T-helper 2 cell treated with Interferon-gamma antibody and Interleukin-4, amounts not matched to agents 5 μg/mL and 100 μg/mL, for 36 hours (primary cell): ENCODE measurements around the gene SMYD3.
"Not testable (repeated sequence)": the region's sequence is repeated elsewhere in the genome, so short reads cannot be mapped to it uniquely, and the experiment has no call there.

ENCODE experiments used
- DNase-seq: peaks from one replicate; pipeline ENCODE4 v3.0.0; 2021; ENCODE audit warnings: low spot score
- H3K27ac Mint-ChIP-seq: one replicate; pipeline ENCODE4 v1.8.0; 2021; ENCODE audit warnings: mild to moderate bottlenecking, mixed read lengths
- H3K27me3 Mint-ChIP-seq: one replicate; pipeline ENCODE4 v1.8.0; 2021; ENCODE audit warnings: low read depth, mixed read lengths
- H3K36me3 Mint-ChIP-seq: one replicate; pipeline ENCODE4 v1.8.0; 2021; ENCODE audit warnings: low read depth, mixed read lengths
- H3K4me1 Mint-ChIP-seq: one replicate; pipeline ENCODE4 v1.8.0; 2021; ENCODE audit warnings: low read depth, mixed read lengths
- H3K4me3 Mint-ChIP-seq: one replicate; pipeline ENCODE4 v1.8.0; 2022; ENCODE audit warnings: mild to moderate bottlenecking, moderate library complexity, mixed read lengths
- H3K9me3 Mint-ChIP-seq: one replicate; pipeline ENCODE4 v1.8.0; 2021; ENCODE audit warnings: mixed read lengths

SMYD3 gene

DNA sequence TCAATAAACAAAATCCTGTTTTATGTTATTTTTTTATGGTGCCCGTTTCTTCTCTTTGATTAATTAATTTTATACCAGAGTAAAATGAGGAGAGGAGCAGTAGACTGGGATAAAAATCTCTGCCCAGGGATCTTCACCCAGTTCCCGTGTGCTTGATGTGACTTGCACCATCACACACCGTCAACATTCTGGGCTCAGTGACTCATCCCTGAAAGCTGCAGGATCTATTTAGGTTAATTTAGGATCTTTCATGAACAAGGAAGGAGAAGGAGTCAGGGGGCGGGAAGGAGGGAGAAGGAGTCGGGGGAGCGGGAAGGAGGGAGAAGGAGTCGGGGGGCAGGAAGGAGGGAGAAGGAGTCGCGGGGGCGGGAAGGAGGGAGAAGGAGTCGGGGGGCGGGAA, 182.4 kb downstream of the SMYD3 start:
- H3K27ac Mint-ChIP-seq = no peak overlapping the region
- H3K4me1 Mint-ChIP-seq = peaks cover 1% of the 10 kb centered on the region
- peaks cover 5% of the 10 kb centered on the region for H3K36me3 Mint-ChIP-seq
- DNase-seq = no peak
- H3K4me3 Mint-ChIP-seq = no peak overlapping the region
- H3K27me3 Mint-ChIP-seq = no peaks in the 10 kb centered on the region
- H3K9me3 Mint-ChIP-seq = peaks cover 4% of the 10 kb centered on the region

DNA sequence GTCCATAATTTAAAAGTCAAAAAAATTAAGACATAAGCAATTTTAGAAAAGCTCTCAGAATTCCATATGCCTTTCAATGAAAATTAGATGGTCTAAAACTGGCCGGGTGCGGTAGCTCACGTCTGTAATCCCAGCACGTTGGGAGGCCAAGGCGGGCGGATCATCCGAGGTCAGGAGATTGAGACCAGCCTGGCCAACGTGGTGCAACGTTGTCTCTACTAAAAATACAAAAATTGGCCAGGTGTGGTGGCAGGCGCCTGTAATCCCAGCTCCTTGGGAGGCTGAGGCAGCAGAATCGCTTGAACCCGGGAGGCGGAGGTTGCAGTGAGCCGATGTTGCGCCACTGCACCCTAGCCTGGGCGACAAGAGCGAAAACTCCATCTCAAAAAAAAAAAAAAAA, 183.0 kb downstream of the SMYD3 start:
- not testable (repeated sequence) for H3K27ac Mint-ChIP-seq, H3K27me3 Mint-ChIP-seq, H3K4me1 Mint-ChIP-seq, DNase-seq, H3K4me3 Mint-ChIP-seq, H3K9me3 Mint-ChIP-seq, H3K36me3 Mint-ChIP-seq

DNA sequence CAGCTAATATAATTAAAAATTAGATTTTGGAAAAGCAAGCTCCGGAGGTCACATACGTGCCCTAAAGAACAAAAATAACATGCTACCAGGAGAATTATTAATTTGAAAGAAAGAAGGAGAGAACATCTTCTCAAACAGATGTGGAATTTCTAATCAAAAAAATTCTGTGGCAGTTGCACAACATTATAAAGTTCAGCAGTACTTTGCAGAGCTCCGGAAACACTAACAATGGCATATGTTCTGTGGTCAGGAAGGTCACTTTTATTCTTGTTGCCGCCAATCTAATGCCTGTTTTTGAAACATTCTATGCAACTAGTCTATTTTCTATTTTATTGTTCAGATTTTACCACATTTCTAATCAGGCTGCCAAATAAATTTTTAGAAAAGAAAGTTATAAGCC, 186.8 kb downstream of the SMYD3 start:
- no peak for DNase-seq
- Mint-ChIP-seq H3K4me3 (no peak overlapping the region), H3K9me3 (no peaks in the 10 kb centered on the region), H3K4me1 (no peaks in the 10 kb centered on the region), H3K27ac (no peak overlapping the region), H3K27me3 (no peaks in the 10 kb centered on the region), H3K36me3 (no peaks in the 10 kb centered on the region)

DNA sequence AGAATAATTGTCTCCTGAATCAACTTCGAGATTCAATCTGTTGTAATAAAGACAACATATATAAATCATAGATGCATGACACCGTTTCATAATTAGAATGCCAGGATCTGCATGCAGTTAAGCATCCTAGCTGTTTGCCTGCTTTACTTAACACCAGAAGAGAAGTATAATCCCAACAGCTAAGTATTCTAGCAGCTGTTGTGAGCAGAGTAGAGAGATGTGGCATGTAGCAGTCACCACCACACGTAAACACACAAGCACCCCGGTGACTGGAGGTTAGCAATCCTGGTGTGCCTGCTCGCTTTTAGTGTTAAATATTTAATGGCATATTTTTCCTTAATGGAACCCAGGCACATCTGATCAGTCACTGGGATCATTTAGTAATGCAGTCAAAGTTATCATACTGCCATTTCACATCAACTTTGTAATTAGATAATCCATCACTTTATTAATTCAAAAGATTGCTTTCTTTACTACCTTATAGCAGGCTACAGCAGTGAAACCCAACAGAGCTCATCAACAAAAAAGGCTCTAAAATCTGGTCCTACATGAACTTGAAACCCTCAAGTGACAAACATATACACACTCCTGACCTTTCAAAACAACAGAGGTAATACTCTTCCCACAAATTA, 187.9 kb downstream of the SMYD3 start:
- no peaks in the 10 kb centered on the region for H3K27me3 Mint-ChIP-seq
- no peaks in the 10 kb centered on the region for H3K36me3 Mint-ChIP-seq
- H3K4me3 Mint-ChIP-seq = no peak overlapping the region
- no peaks in the 10 kb centered on the region for H3K4me1 Mint-ChIP-seq
- no peak overlapping the region for H3K27ac Mint-ChIP-seq
- no peak for DNase-seq
- H3K9me3 Mint-ChIP-seq = no peaks in the 10 kb centered on the region

DNA sequence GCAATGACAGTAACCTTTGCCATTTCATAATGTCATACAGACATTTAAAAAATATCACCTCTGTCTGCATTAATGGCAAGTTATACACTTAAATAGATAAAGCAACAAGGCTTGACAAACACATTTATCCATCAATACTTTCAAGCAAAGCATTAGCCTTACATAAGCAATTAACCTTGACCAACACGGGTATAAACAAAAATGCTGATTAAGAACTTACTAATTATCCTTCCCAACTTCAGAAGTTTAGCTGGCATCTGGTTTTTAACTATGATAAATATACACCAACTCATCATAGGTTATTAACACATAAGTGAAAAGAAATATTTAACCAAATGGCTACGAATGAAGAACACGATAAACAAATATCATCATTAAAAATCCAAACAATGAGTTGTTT, 188.5 kb downstream of the SMYD3 start:
- Mint-ChIP-seq H3K4me1 (no peaks in the 10 kb centered on the region), H3K36me3 (no peaks in the 10 kb centered on the region)

DNA sequence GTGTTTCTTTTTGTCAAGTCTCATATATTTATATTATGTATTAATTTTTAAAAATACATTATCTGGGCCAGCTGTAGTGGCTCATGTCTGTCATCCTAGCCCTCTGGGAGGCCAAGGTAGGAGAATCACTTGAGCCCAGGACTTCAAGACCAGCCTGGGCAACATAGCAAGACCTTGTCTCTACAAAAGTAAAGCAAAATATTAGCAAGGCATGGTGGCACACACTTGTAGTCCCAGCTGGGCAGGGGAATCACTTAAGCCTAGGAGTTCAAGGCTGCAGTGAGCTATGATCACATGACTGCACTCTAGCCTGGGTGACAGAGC, 189.1 kb downstream of the SMYD3 start:
- Mint-ChIP-seq H3K36me3 (no peaks in the 10 kb centered on the region), H3K4me1 (no peaks in the 10 kb centered on the region), H3K4me3 (no peak overlapping the region), H3K27me3 (no peaks in the 10 kb centered on the region), H3K27ac (no peak overlapping the region), H3K9me3 (no peaks in the 10 kb centered on the region)
- no peak for DNase-seq

More for the DNA sequence above, 188.5 kb downstream of the SMYD3 start:
- H3K9me3 Mint-ChIP-seq = no peaks in the 10 kb centered on the region
- no peak overlapping the region for H3K4me3 Mint-ChIP-seq
- H3K27ac Mint-ChIP-seq = no peak overlapping the region
- H3K27me3 Mint-ChIP-seq = no peaks in the 10 kb centered on the region
- no peak for DNase-seq

DNA sequence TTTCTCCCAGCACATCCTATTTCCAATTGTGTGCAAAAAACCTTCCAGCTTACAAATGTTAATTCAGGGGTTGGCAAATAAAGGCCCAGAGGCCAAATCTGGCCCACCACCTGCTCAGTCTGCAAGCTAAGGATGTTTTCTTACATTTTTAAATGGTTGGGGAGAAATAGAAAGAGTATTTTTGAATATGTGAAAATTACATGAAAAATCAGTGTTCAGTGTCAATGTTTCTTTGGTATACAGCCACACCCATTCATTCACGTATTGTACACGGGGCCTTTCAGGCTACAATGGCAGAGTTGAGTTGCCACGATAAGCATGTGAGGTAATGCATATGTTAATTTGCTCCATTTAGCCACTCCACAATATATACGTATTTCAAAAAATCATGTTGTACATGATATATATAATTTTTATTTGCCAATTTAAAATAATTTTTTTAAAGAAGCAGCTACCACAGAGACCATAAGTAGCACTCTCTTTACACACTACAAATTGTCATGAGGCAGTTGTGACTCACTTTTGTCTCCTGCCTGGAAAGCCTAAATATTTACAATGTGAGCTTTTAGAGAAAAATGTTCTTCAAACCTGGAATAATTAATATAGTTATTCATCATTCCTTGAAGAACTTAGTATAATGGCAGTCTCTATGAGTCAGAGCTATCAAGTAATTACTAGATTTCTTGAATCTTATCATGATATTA, 189.6 kb downstream of the SMYD3 start:
- no peaks in the 10 kb centered on the region for H3K9me3 Mint-ChIP-seq
- no peaks in the 10 kb centered on the region for H3K4me1 Mint-ChIP-seq
- no peak overlapping the region for H3K4me3 Mint-ChIP-seq
- no peaks in the 10 kb centered on the region for H3K27me3 Mint-ChIP-seq
- no peak for DNase-seq
- H3K36me3 Mint-ChIP-seq = no peaks in the 10 kb centered on the region
- no peak overlapping the region for H3K27ac Mint-ChIP-seq

DNA sequence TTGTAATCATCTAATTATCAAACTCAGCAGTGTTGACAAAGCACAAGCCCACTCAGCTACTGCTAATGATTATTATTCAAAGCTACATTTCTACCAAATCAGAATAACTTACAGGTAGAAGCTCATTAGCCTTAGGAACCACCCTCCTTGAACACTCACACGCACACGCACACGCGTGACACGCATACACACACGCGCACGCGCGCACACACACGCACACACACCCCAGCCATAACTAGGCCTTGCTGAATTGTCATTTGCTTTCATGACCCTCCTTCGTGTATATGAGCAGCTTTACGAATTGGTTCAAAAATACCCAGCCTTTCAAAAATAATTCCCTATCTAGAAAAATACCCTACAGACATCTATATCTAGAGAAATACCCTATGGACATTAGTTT, 195.6 kb downstream of the SMYD3 start:
- H3K27me3 Mint-ChIP-seq = no peaks in the 10 kb centered on the region
- no peak for DNase-seq
- H3K36me3 Mint-ChIP-seq = peaks cover 3% of the 10 kb centered on the region
- H3K4me1 Mint-ChIP-seq = no peaks in the 10 kb centered on the region
- H3K27ac Mint-ChIP-seq = no peak overlapping the region
- H3K9me3 Mint-ChIP-seq = no peaks in the 10 kb centered on the region
- no peak overlapping the region for H3K4me3 Mint-ChIP-seq

DNA sequence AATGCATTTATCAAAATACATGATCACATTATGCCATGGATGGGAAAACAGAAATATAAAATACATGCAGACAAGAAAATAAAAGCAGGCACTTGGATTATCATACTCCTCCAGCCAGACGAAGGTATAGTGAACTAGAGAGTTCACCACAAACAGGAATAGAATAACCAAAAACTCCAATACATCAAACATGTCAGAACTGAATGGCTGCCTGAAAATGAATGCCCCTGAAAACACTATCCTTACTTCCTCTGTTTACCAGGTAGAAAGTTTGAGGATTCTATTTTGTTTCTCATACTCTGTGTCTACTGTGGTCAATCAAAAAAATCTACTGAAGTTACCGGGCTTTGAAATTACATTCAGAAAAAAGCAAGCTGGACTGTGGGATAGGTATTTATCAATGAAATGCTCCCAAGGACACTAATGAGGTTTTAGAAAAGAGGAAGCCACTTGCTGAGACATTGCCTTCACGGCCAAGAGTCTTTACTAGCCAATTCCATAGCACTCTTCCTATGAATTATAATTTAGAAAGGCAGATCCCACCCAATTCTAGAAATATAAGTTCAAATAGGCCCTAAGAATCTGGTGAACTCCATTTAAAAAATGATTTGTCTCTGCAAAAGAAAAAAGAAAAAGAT, 197.7 kb downstream of the SMYD3 start:
- H3K4me3 Mint-ChIP-seq = no peak overlapping the region
- DNase-seq = no peak
- no peak overlapping the region for H3K27ac Mint-ChIP-seq
- no peaks in the 10 kb centered on the region for H3K4me1 Mint-ChIP-seq
- peaks cover 3% of the 10 kb centered on the region for H3K36me3 Mint-ChIP-seq
- H3K9me3 Mint-ChIP-seq = no peaks in the 10 kb centered on the region
- H3K27me3 Mint-ChIP-seq = no peaks in the 10 kb centered on the region

DNA sequence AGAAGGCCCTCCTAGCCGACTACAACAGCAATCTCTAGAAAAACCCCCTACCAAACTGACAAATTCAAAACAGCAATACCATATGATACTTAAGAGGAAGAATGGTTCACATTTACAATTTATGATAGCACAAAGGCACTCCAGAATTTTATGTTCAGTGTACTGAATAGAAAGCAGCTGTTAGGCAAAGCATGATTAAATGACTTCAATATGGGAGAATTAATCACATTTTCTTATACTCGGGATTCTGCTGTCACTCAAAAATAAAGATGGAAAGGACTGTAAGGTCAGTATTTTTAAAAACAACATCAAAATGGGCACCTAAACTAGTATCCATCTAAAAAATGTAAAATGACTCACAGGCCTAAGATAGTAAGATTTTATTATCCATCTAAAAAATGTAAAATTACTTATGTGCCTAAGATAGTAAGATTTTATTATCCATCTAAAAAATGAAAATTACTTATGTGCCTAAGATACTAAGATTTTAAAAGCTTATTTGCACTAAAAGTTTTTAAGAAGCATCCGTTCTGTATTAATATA, 198.5 kb downstream of the SMYD3 start:
- H3K36me3 Mint-ChIP-seq = peaks cover 3% of the 10 kb centered on the region
- H3K4me3 Mint-ChIP-seq = no peak overlapping the region
- no peak for DNase-seq
- H3K9me3 Mint-ChIP-seq = no peaks in the 10 kb centered on the region
- H3K27ac Mint-ChIP-seq = no peak overlapping the region
- no peaks in the 10 kb centered on the region for H3K27me3 Mint-ChIP-seq
- H3K4me1 Mint-ChIP-seq = no peaks in the 10 kb centered on the region

DNA sequence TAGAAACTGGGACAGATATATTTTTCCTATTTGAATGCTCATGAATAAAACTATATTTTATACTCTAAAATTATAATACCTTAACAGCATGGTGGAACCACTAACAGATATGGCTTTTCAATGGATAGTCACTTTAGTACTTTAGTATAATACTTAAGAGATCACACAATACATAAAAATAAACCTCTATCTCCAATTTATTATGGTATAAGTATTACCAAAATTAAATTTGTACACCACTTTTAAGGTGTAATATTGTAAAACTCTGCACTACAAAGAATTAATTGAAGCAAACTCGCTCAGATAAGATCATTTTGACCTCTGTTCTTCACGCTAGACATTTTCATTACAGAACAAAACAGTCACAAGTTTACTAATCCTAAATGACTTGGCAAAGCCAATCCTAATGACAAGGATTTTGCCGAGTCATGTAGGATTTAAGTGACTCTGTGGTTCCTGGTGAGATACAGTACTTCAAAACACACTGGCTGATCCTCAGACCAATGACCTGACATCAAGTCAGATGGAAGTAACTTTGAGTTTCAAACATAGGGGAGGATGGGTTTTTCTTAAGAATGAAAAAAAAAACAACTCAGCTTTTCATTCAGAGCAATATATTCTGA, 200.6 kb downstream of the SMYD3 start:
- Mint-ChIP-seq H3K36me3 (peaks cover 3% of the 10 kb centered on the region), H3K27me3 (no peaks in the 10 kb centered on the region), H3K4me1 (no peaks in the 10 kb centered on the region), H3K9me3 (no peaks in the 10 kb centered on the region), H3K27ac (no peak overlapping the region), H3K4me3 (no peak overlapping the region)
- DNase-seq = no peak

DNA sequence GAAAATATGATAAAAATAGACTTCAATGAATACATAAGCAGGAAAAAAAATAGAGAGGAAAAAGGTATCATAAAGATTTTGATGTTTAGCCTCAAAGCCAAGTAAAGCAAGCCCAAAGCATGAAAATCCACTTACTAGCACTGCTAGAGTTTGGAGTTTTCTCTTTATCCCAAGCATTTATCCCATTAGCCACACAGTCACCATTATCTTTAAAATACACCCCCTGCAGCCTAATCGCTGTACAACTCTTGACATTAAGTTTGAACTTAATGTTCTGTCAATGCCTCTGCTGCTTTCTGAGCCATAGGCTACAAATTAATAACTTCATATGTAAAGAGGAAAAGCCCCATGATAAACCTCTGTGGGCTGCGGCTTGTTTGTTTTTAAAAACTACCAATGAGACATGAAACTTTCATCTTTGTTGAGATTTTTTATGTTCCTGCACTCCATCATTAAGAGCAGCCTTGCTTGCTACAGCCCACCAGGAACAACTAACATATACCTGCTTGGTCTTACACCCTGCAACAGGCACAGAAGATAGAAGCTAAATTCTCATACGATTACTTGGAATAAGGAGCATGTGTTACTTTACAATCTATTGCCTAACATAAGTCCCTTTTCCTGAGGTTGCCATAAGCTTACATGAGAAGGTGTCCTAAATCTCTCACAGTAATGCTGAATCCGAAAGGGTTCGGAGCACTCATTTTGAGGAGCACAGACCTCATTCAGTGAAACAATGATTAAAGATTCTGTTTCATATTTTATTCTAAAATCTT, 202.4 kb downstream of the SMYD3 start:
- H3K4me3 Mint-ChIP-seq = no peak overlapping the region
- DNase-seq = no peak
- H3K27me3 Mint-ChIP-seq = no peaks in the 10 kb centered on the region
- no peak overlapping the region for H3K27ac Mint-ChIP-seq
- peaks cover 3% of the 10 kb centered on the region for H3K36me3 Mint-ChIP-seq
- no peaks in the 10 kb centered on the region for H3K4me1 Mint-ChIP-seq
- no peaks in the 10 kb centered on the region for H3K9me3 Mint-ChIP-seq

DNA sequence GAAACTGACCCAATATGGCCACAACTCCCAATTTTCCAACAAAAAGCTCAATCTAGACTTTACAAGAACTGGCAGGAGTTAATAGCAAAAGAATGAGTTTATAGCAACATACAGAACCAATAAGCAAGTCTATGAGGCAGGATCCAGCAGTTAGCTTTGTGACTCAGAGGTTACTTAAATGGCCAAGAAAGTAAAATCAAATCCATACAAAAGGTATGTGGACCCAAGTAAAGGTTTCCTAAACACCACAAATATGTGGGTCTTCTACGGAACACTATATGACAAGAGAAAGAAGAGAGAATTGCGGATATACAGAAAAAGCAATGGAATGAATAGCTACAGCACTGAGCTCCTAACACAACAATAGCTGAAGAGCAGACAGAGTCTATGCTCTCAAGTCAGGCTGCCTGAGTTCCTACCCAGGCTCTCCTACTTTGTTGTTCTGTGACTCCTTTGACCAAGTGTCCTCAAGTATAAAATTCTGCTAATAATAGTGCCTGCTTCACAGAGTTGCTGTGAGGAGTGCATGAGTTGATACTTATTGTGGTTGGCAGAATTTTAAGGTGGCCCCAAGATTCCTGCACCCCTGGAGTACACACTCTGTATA, 204.3 kb downstream of the SMYD3 start:
- Mint-ChIP-seq H3K36me3 (peaks cover 3% of the 10 kb centered on the region), H3K4me3 (no peak overlapping the region), H3K27me3 (no peaks in the 10 kb centered on the region), H3K4me1 (no peaks in the 10 kb centered on the region), H3K27ac (no peak overlapping the region), H3K9me3 (no peaks in the 10 kb centered on the region)
- no peak for DNase-seq
